Keratinocyte (primary cell): ENCODE measurements around the gene CXXC4. TPM values are rescaled to one million over a fixed set of nuclear protein-coding genes. Genes with fewer than 3 reads are reported as not detected.

Source experiments
- DNase-seq: peaks from one replicate; pipeline ENCODE4 v3.0.0-alpha.2; 2011; ENCODE audit warnings: low read depth, missing footprints, low spot score
- FAIRE-seq: peaks from 2 replicates; lab custom pipeline; 2011; peaks lifted over from hg19 to GRCh38; lab: Jason Lieb, UNC
- H2AFZ ChIP-seq: 2 replicates; pipeline ENCODE4 v1.6.0; 2012; ENCODE audit warnings: low read length, control low read depth, inconsistent platforms; ENCODE audit not compliant: control insufficient read depth
- H3K27ac ChIP-seq: 2 replicates; pipeline ENCODE4 v1.5.1; 2011; ENCODE audit warnings: low read length; ENCODE audit not compliant: control insufficient read depth, insufficient read depth
- H3K27me3 ChIP-seq: 3 replicates; pipeline ENCODE4 v1.6.0; 2011; ENCODE audit warnings: low read length; ENCODE audit not compliant: control insufficient read depth, insufficient read depth; ENCODE audit errors: extremely low read depth
- H3K36me3 ChIP-seq, 2 experiments: 2 replicates in 1 of 2; 3 replicates in 1 of 2; pipeline ENCODE4 v1.5.1; 2011; ENCODE audit warnings: low read length in 2 of 2, mild to moderate bottlenecking in 1 of 2; ENCODE audit not compliant: control insufficient read depth in 2 of 2, insufficient read depth in 2 of 2; ENCODE audit errors: extremely low read depth in 1 of 2
- H3K4me1 ChIP-seq: 3 replicates; pipeline ENCODE4 v1.5.1; 2011; ENCODE audit warnings: low read length; ENCODE audit not compliant: control insufficient read depth, insufficient read depth; ENCODE audit errors: extremely low read depth
- H3K4me2 ChIP-seq: 3 replicates; pipeline ENCODE4 v1.6.0; 2011; ENCODE audit warnings: low read depth, low read length; ENCODE audit not compliant: control insufficient read depth, insufficient read depth; ENCODE audit errors: extremely low read depth
- H3K4me3 ChIP-seq, 3 experiments: fragments of 200-600 bp in 1 of 3; sonication (generic) in 1 of 3; 2 replicates in 2 of 3; 3 replicates in 1 of 3; pipeline ENCODE4 v1.5.1; 2011 to 2016; ENCODE audit warnings: low read length in 3 of 3, mild to moderate bottlenecking in 3 of 3, control low read depth in 2 of 3, inconsistent platforms in 1 of 3, low read depth in 1 of 3, mixed read lengths in 1 of 3, mixed run types in 1 of 3, moderate library complexity in 1 of 3; ENCODE audit not compliant: control insufficient read depth in 2 of 3, insufficient read depth in 2 of 3; ENCODE audit errors: extremely low read depth in 1 of 3
- H3K79me2 ChIP-seq: 2 replicates; pipeline ENCODE4 v1.6.0; 2012; ENCODE audit warnings: low read length; ENCODE audit not compliant: control insufficient read depth, insufficient read depth
- H3K9ac ChIP-seq: 3 replicates; pipeline ENCODE4 v1.6.0; 2011; ENCODE audit warnings: low read length; ENCODE audit not compliant: control insufficient read depth, insufficient read depth; ENCODE audit errors: extremely low read depth
- H3K9me1 ChIP-seq: 3 replicates; pipeline ENCODE4 v1.6.0; 2011; ENCODE audit warnings: low read length; ENCODE audit not compliant: control insufficient read depth, insufficient read depth; ENCODE audit errors: extremely low read depth
- H3K9me3 ChIP-seq: 2 replicates; pipeline ENCODE4 v1.5.1; 2012; ENCODE audit warnings: low read depth, low read length; ENCODE audit not compliant: control insufficient read depth
- H4K20me1 ChIP-seq: 3 replicates; pipeline ENCODE4 v1.6.0; 2011; ENCODE audit warnings: low read length; ENCODE audit not compliant: control insufficient read depth, insufficient read depth; ENCODE audit errors: extremely low read depth
- EZH2 ChIP-seq: IDR thresholded peaks from one replicate; pipeline ENCODE4 v1.6.1; 2012; ENCODE audit warnings: inconsistent platforms, mild to moderate bottlenecking, low read length, moderate library complexity
- dilution Hi-C: fragments of 300-500 bp; cut with MboI; formaldehyde crosslinking; loops from one replicate; pipeline ENCODE4 v1.7.0; 2020; ENCODE audit warnings: low sequenced_read_pairs; ENCODE audit not compliant: extremely low pct_ligation_motif_present
- polyA plus RNA-seq, 5 experiments: library from polyadenylated mRNA; depleted of rRNA in 3 of 5; stranded (reverse) in 3 of 5; stranded (forward) in 1 of 5; unstranded in 1 of 5; fragments of >200 nt; gene quantifications; 1 replicate in 1 of 5; 2 replicates in 3 of 5; 3 replicates in 1 of 5; pipeline versions ENCODE4 v1.2.1 to v1.2.3, GENCODE V29; 2011 to 2012; ENCODE audit warnings: missing spikeins in 2 of 5, low read depth in 1 of 5, low replicate concordance in 1 of 5
- TF ChIP-seq, protein P1 (sequence below), 3 experiments: IDR thresholded peaks in 1 of 3; conservative IDR thresholded peaks in 1 of 3; optimal IDR thresholded peaks in 1 of 3; 2 replicates in 2 of 3; 3 replicates in 1 of 3; pipeline versions ENCODE3 to v1.5.1; 2011; ENCODE audit warnings: low read length in 3 of 3, mild to moderate bottlenecking in 3 of 3, moderate library complexity in 2 of 3, control low read depth in 1 of 3, inconsistent platforms in 1 of 3; ENCODE audit not compliant: insufficient read depth in 2 of 3; ENCODE audit errors: extremely low read depth in 1 of 3

The CXXC4 gene
- polyA plus RNA-seq, 1 donor (not counting 4 experiments of a cell fraction or from before 2014, with no cell fraction given): 0.01 TPM

GRCh38 chr4:104488151-104488550 is 6.5 kb downstream of the CXXC4 start:
- Histone ChIP-seq H4K20me1 (no peaks in the 10 kb centered on the region), H3K9me3 (no peaks in the 10 kb centered on the region), H3K4me2 (no peak overlapping the region)

GRCh38 chr4:104486716-104487504 is 7.8 kb downstream of the CXXC4 start:
- Histone ChIP-seq H4K20me1 (no peaks in the 10 kb centered on the region), H3K9me3 (no peaks in the 10 kb centered on the region), H3K9me1 (no peaks in the 10 kb centered on the region), H2AFZ (no peak overlapping the region), H3K4me3 (no peak overlapping the region), H3K27me3 (peaks cover 16% of the 10 kb centered on the region), H3K9ac (no peak overlapping the region), H3K4me1 (no peaks in the 10 kb centered on the region), H3K4me2 (no peak overlapping the region), H3K36me3 (no peaks in the 10 kb centered on the region), H3K79me2 (no peaks in the 10 kb centered on the region), H3K27ac (no peak overlapping the region)
- DNase-seq (no peak), FAIRE-seq (no peak)
- dilution Hi-C loops: no loop called here
- TF ChIP-seq, protein P1, sequence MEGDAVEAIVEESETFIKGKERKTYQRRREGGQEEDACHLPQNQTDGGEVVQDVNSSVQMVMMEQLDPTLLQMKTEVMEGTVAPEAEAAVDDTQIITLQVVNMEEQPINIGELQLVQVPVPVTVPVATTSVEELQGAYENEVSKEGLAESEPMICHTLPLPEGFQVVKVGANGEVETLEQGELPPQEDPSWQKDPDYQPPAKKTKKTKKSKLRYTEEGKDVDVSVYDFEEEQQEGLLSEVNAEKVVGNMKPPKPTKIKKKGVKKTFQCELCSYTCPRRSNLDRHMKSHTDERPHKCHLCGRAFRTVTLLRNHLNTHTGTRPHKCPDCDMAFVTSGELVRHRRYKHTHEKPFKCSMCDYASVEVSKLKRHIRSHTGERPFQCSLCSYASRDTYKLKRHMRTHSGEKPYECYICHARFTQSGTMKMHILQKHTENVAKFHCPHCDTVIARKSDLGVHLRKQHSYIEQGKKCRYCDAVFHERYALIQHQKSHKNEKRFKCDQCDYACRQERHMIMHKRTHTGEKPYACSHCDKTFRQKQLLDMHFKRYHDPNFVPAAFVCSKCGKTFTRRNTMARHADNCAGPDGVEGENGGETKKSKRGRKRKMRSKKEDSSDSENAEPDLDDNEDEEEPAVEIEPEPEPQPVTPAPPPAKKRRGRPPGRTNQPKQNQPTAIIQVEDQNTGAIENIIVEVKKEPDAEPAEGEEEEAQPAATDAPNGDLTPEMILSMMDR (optimal IDR thresholded peaks at IDR 0.05 in 1 of 3, IDR thresholded peaks at IDR 0.05 in 1 of 3, conservative IDR thresholded peaks at IDR 0.05 in 1 of 3; ENCODE audit: extremely low read depth in 1 of 3, insufficient read depth in 2 of 3, low read length in 3 of 3): no peak
- no peak for TF ChIP-seq EZH2

More at GRCh38 chr4:104488151-104488550, 6.5 kb downstream of the CXXC4 start:
- Histone ChIP-seq H2AFZ (no peak overlapping the region), H3K36me3 (no peaks in the 10 kb centered on the region), H3K79me2 (no peaks in the 10 kb centered on the region), H3K4me1 (no peaks in the 10 kb centered on the region), H3K9ac (no peak overlapping the region), H3K27me3 (peaks cover 21% of the 10 kb centered on the region), H3K9me1 (no peaks in the 10 kb centered on the region), H3K4me3 (no peak overlapping the region), H3K27ac (no peak overlapping the region)
- no peak for TF ChIP-seq EZH2
- TF ChIP-seq, protein P1 (optimal IDR thresholded peaks at IDR 0.05 in 1 of 3, IDR thresholded peaks at IDR 0.05 in 1 of 3, conservative IDR thresholded peaks at IDR 0.05 in 1 of 3; ENCODE audit: extremely low read depth in 1 of 3, insufficient read depth in 2 of 3, low read length in 3 of 3): no peak
- DNase-seq (no peak), FAIRE-seq (no peak)
- dilution Hi-C loops: no loop called here
